ENCODE data around the gene NOD1. TPM values are rescaled to one million over a fixed set of nuclear protein-coding genes. Genes with fewer than 3 reads are reported as not detected.

Gene NOD1
- total and polyA plus RNA-seq, 2 of the 8 experiments (the other 6 are each of a cell fraction or from before 2014, with no cell fraction given), result 3.8 to 6.5 TPM

GRCh38 chr7:30466266-30466665, 12.3 kb downstream of the NOD1 start:
- WGBS, 2 experiments (ENCODE audit: extremely low coverage in 1 of 2, insufficient coverage in 1 of 2, insufficient read length in 1 of 2, insufficient replicate concordance in 2 of 2, low coverage in 1 of 2, low lambda C conversion rate in 2 of 2, missing lambda C conversion rate in 1 of 2), result 89% methylated on average over 4 of the region's 4 CpGs; no CpG with 5 or more reads in 1 of the 2 experiments
- Histone ChIP-seq H2BK15ac (ENCODE audit: low read length) (no peak overlapping the region), H3K79me2 (ENCODE audit: control insufficient read depth in 1 of 2, insufficient read depth in 2 of 2, low read length in 2 of 2) (no peaks in the 10 kb centered on the region), H2BK12ac (ENCODE audit: low read depth, low read length) (no peak overlapping the region), H3K36me3 (ENCODE audit: control insufficient read depth in 2 of 4, insufficient read depth in 4 of 4, low read length in 3 of 4) (no peaks in the 10 kb centered on the region), H3K4me1 (replicated peaks in 1 of 4; ENCODE audit: control insufficient read depth in 3 of 4, insufficient read depth in 4 of 4, low read length in 3 of 4) (peaks cover 3 to 14% (median 5%) of the 10 kb centered on the region in 4 experiments; a peak in 5 of 7 replicates), H2BK20ac (ENCODE audit: low read length) (no peak overlapping the region), H3K56ac (replicated peaks; ENCODE audit: insufficient read length, low read depth, low read length) (no peak overlapping the region), H3K23ac (ENCODE audit: insufficient read length) (no peak overlapping the region), H2BK120ac (replicated peaks; ENCODE audit: low read depth, low read length) (no peak overlapping the region), H3K27ac (ENCODE audit: low read depth, low read length) (no peak overlapping the region), H3K4me2 (ENCODE audit: insufficient read depth in 1 of 2, low read depth in 2 of 2, low read length in 2 of 2) (no peak overlapping the region), H4K20me1 (replicated peaks in 1 of 2; ENCODE audit: control insufficient read depth in 1 of 2, insufficient read depth in 2 of 2, low read length in 2 of 2) (no peaks in the 10 kb centered on the region), H3K23me2 (ENCODE audit: low read depth, low read length) (no peaks in the 10 kb centered on the region), H3K9me3 (ENCODE audit: insufficient read depth in 2 of 2, low read depth in 1 of 2, low read length in 1 of 2) (no peaks in the 10 kb centered on the region), H3K4me3 (ENCODE audit: extremely low read depth in 1 of 4, insufficient read depth in 2 of 4, low read depth in 3 of 4, low read length in 4 of 4) (no peak overlapping the region), H4K8ac (ENCODE audit: extremely low read depth, insufficient read depth, low read length) (no peak overlapping the region), H2AK5ac (ENCODE audit: low read depth, low read length) (no peak overlapping the region), H3K4ac (replicated peaks; ENCODE audit: insufficient read length, low read depth, low read length) (no peak overlapping the region), H3K18ac (ENCODE audit: extremely low read depth, low read length) (no peak overlapping the region), H3K14ac (ENCODE audit: insufficient read length) (no peak overlapping the region), H2AFZ (ENCODE audit: low read length) (no peak overlapping the region), H3K27me3 (replicated peaks in 1 of 4; ENCODE audit: control insufficient read depth in 3 of 4, extremely low read depth in 1 of 4, insufficient read depth in 3 of 4, low read length in 3 of 4) (no peaks in the 10 kb centered on the region), H4K91ac (replicated peaks; ENCODE audit: insufficient read length, low read length) (no peak overlapping the region), H3K79me1 (ENCODE audit: low read depth, low read length) (no peaks in the 10 kb centered on the region; the same call in 1 of the 2 replicates), H4K5ac (ENCODE audit: insufficient read length, low read depth, low read length) (no peak overlapping the region), H2BK5ac (ENCODE audit: low read depth, low read length) (no peak overlapping the region), H3K9ac (replicated peaks in 1 of 4; ENCODE audit: extremely low read depth in 1 of 4, low read depth in 3 of 4, low read length in 3 of 4) (no peak overlapping the region)
- DNase-seq (ENCODE audit: low read depth in 1 of 2, low spot score in 2 of 2) (no peak), FAIRE-seq (no peak)
- no peak for TF ChIP-seq HDAC6 (IDR thresholded peaks at IDR 0.05; ENCODE audit: low read depth, low read length)
- no peak for TF ChIP-seq CHD2 (IDR thresholded peaks at IDR 0.05; ENCODE audit: low read length)
- TF ChIP-seq KDM4A (IDR thresholded peaks at IDR 0.05; ENCODE audit: low read depth, low read length, severe bottlenecking), result no peak
- no peak for TF ChIP-seq KDM1A (IDR thresholded peaks at IDR 0.05; ENCODE audit: borderline replicate concordance, low read length)
- TF ChIP-seq CBX8 (IDR thresholded peaks at IDR 0.05; ENCODE audit: borderline replicate concordance, low read depth, low read length), result no peak
- no peak for TF ChIP-seq RNF2 (IDR thresholded peaks at IDR 0.05; ENCODE audit: borderline replicate concordance, low read depth, low read length, missing control alignments, poor library complexity, severe bottlenecking)
- ChIA-PET CTCF (ENCODE audit: partially characterized antibody) (interaction anchor here (0.8 to 1.5 kb wide), 4 partner anchors 17 to 53 kb away, joined by 3 to 5 read pairs (median 3); no protein-coding TSS in a partner anchor), POLR2A (ENCODE audit: partially characterized antibody) (no interaction called here)

All from H1 (cell line).